IPS-18a (cell line): Measurements from ENCODE around the gene TBATA.
"Not testable (repeated sequence)": the region's sequence is repeated elsewhere in the genome, so short reads cannot be mapped to it uniquely, and the experiment has no call there.

ENCODE experiments used
- H3K27ac ChIP-seq: one replicate; pipeline ENCODE4 v1.5.1; 2013; ENCODE audit warnings: low read length
- H3K27me3 ChIP-seq: one replicate; pipeline ENCODE4 v1.6.1; 2013; ENCODE audit warnings: mild to moderate bottlenecking, low read length; ENCODE audit not compliant: control insufficient read depth, insufficient read depth
- H3K36me3 ChIP-seq: one replicate; pipeline ENCODE4 v1.6.1; 2013; ENCODE audit warnings: low read depth, low read length; ENCODE audit not compliant: control insufficient read depth
- H3K4me1 ChIP-seq: one replicate; pipeline ENCODE4 v1.6.1; 2013; ENCODE audit warnings: low read depth, low read length; ENCODE audit not compliant: control insufficient read depth
- H3K4me3 ChIP-seq: one replicate; pipeline ENCODE4 v1.5.1; 2013; ENCODE audit warnings: low read length
- H3K9ac ChIP-seq: one replicate; pipeline ENCODE4 v1.6.1; 2013; ENCODE audit warnings: mild to moderate bottlenecking, low read length, moderate library complexity
- H3K9me3 ChIP-seq: one replicate; pipeline ENCODE4 v1.6.1; 2013; ENCODE audit warnings: low read depth, low read length; ENCODE audit not compliant: control insufficient read depth

Gene TBATA

DNA sequence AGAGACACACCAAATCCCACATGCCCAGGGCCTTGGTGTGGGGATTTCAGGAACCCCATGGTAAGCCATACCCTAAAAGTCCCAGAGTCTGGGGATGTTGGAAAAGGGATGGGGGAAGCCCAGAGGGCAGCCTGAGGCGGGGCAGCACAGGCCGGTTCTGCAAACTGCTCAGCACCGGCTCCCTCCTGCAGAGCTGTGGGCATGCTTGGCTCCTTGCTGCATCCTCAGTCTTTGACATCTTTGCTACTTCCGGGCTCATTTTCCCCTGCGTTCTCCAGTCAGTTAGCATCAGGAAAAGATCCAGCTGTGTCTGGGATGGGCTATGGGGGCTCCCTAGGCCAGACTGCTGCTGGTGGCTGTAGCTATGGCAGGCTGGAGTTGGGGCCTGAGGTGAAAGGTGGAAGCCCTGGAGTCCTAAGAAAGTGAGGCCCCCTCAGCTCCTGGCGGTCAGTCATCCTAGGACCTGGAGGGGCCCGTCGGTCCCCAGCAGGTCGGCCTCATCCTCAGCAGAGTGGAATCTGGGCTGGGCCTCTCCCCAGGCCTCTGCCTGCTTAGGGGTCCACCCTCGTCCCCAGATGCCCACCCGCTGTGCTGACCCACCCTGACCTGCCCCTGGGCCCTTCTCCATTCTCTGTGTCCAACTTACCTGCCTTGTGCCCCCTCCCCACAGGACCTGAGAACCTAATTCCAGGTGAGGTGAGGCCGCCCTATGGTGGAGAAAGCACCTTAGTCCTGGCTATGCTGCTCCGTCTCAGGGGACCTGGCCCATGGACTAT is 9.3 kb downstream of the TBATA start:
- no peaks in the 10 kb centered on the region for H3K36me3 ChIP-seq
- H3K27me3 ChIP-seq: no peaks in the 10 kb centered on the region
- no peaks in the 10 kb centered on the region for H3K9me3 ChIP-seq
- H3K9ac ChIP-seq: no peak overlapping the region
- H3K27ac ChIP-seq: no peak overlapping the region
- no peaks in the 10 kb centered on the region for H3K4me1 ChIP-seq
- no peak overlapping the region for H3K4me3 ChIP-seq

DNA sequence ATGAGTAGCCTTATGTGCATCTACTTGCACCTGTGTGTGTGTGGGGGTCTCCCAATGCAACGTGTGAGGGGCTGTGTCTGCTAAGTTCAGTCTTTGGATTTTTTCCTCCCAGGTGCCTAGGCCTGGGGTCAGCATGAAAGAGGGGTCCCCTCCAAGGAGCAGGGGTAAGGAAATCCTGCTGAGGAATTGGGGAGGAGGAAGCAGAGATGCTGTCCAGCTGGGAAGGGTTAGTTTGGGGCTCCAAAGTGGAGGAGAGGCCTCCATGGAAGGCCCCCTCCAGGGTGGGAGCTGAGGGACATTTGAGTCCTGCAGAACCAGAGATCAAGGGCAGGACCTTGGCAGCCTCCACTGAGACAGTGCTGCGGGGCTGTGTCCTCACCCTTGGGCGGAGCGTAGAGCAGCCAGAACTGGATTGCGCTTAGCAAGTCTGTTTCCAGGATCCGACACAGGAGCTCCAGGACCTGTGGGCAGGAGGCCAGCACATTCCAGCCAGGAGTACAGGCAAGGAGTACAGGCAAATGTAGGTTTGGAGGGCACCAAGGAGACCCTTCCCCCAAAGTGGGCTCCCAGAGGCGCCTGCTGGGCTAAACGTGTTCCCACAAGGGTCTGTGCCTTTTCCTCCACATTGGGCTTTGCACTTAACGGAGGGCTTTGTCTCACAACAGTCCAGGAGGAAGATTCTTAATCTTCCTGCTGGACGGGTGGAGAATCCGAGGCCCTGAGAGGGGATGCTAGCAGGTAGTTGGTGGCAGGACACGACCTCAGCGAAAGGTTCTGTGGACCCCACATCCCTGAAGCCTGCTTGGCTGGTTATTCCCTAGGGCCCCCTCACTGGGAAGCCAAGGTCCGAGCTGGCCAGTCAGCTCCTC is 10.1 kb downstream of the TBATA start:
- Histone ChIP-seq H3K36me3 (no peaks in the 10 kb centered on the region), H3K27me3 (no peaks in the 10 kb centered on the region), H3K4me3 (no peak overlapping the region), H3K9ac (no peak overlapping the region), H3K4me1 (no peaks in the 10 kb centered on the region), H3K27ac (no peak overlapping the region), H3K9me3 (no peaks in the 10 kb centered on the region)

DNA sequence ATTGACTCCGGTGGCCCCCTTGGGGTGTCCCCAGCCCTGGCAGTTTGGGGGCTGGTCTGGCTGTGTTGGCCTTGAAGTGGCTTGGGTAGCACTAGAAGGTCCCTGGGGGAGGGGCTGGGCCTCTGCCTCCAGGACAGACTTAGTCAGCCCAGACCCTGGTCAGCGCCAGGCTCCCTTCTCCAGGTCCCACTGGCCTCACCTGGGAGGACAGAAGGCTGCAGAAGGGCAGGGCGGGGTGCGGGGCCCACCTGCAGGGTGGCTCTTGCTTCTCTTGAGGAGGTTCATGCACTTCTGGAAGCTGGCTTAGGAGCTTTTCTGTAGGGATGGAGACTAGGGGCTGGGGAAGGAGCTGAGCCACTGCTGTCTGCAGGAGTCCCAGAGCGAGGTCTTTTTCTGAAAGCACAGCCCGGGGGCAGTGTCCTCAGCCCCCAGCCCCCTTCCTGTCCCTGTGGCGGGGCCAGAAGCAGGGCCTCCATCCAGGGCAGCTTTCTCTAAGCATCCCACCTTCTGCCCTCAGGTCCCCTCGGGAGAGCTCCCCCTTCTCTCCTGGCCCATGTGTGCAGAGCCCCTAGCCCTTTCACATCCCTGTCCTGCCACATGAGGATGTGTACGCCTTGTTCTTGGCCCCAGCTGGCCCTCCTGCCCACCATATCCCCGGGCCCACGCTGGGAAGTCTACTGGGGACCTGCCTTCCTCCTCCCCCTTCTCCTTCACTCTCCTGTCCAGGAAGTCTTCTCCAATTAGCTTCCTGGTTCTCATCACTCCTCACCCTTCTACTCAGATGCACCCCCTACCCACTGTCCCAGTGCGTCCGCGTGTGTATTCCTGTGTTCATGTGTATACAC is 11.0 kb downstream of the TBATA start:
- Histone ChIP-seq H3K4me3 (no peak overlapping the region), H3K9ac (no peak overlapping the region), H3K36me3 (no peaks in the 10 kb centered on the region), H3K4me1 (no peaks in the 10 kb centered on the region), H3K9me3 (no peaks in the 10 kb centered on the region), H3K27ac (no peak overlapping the region), H3K27me3 (no peaks in the 10 kb centered on the region)

DNA sequence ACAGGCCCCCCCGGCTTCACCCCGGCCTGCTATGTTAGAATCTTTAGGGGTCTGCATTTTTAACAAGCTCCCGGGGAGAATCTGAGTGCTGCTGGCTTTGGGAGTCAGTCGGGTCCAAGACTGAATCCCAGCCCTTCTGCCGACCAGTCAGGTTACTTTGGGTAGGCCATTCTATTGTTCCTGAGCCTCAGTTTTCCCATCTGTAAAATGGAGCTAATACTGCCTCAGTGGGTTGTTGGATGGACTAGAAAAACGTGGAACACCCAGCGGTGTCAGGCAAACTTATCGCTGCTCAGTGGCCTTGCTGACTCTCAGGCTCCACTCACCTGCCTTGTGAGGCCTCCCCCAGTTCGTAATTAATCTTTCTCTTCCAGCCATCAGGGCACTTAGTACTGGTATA is 11.7 kb downstream of the TBATA start:
- Histone ChIP-seq H3K4me3 (no peak overlapping the region), H3K27ac (no peak overlapping the region), H3K4me1 (no peaks in the 10 kb centered on the region), H3K36me3 (no peaks in the 10 kb centered on the region), H3K27me3 (no peaks in the 10 kb centered on the region), H3K9ac (no peak overlapping the region), H3K9me3 (no peaks in the 10 kb centered on the region)

DNA sequence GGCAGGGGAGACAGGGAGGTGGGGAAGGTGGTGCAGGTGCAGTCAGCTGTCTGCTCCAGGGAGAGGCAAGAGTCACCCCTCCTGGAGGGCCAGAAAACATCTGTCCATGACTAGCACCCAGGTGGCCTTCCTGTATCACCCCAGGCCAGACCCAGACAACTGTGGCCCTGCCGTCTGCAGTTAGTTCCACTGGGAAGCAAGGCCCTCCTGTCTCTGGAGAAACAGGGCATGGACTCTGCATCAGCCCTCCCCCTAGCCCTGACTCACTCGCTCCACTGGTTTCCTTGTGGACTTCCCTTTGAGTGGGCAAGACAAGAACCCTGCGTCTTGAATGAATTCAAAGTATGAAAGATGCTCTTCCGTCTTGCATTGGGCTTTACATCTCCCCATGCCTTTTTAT is 12.6 kb downstream of the TBATA start:
- H3K27ac ChIP-seq: no peak overlapping the region
- no peaks in the 10 kb centered on the region for H3K9me3 ChIP-seq
- H3K4me3 ChIP-seq: no peak overlapping the region
- no peaks in the 10 kb centered on the region for H3K4me1 ChIP-seq
- H3K36me3 ChIP-seq: no peaks in the 10 kb centered on the region
- no peak overlapping the region for H3K9ac ChIP-seq
- H3K27me3 ChIP-seq: no peaks in the 10 kb centered on the region

GRCh38 chr10:70771311-70772194 is 13.6 kb downstream of the TBATA start:
- Histone ChIP-seq H3K9me3 (no peaks in the 10 kb centered on the region), H3K4me3 (no peak overlapping the region), H3K4me1 (no peaks in the 10 kb centered on the region), H3K36me3 (no peaks in the 10 kb centered on the region), H3K9ac (no peak overlapping the region), H3K27ac (no peak overlapping the region), H3K27me3 (no peaks in the 10 kb centered on the region)

- H3K9me3 ChIP-seq, H3K36me3 ChIP-seq, H3K27ac ChIP-seq, H3K9ac ChIP-seq, H3K4me1 ChIP-seq, H3K4me3 ChIP-seq, H3K27me3 ChIP-seq: not testable (repeated sequence)
These were observed 14.7 kb downstream of the TBATA start for GRCh38 chr10:70770516-70770915.

DNA sequence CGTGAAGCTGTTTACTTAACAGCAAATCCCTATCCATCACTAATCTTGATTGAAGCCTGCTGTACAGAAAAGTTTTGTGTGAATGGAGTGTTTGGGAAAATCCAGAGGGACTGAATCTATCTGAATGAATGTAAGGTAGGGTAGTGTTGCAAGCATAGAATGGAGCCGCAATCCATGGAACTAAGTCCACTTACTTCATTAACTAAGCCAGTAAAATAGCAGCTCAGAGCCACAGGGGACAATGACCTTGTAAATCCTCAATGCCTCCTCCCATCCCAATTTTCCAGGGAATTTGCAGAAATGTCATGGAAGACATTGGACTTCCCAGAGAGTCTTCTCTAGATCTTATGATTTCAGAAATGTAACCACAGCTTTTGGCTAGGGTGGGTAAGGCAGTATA is 15.2 kb downstream of the TBATA start:
- H3K27ac ChIP-seq: no peak overlapping the region
- no peaks in the 10 kb centered on the region for H3K4me1 ChIP-seq
- no peaks in the 10 kb centered on the region for H3K36me3 ChIP-seq
- no peak overlapping the region for H3K9ac ChIP-seq
- no peaks in the 10 kb centered on the region for H3K27me3 ChIP-seq
- peaks cover 5% of the 10 kb centered on the region for H3K9me3 ChIP-seq
- H3K4me3 ChIP-seq: no peak overlapping the region

DNA sequence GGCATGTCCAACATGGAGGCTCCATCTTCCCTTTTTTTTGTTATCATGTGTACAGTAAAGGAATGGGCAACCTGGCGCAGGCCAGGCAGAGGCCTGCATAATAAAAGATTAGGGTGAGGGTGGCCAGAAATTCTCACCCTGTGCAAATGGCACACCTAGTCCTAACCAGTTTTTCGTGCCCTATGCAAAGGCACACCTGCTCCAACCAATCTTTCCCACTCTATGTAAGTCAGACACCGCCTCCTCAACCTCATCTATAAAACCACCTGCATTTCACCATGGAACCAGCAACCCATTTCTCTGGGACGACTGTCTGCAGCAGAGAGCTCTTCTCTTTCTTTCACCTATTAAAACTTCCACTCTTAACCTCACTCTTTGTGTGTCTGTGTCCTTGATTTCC is 16.1 kb downstream of the TBATA start:
- H3K9ac ChIP-seq: no peak overlapping the region
- no peaks in the 10 kb centered on the region for H3K36me3 ChIP-seq
- no peaks in the 10 kb centered on the region for H3K27me3 ChIP-seq
- H3K9me3 ChIP-seq: peaks cover 5% of the 10 kb centered on the region
- H3K27ac ChIP-seq: no peak overlapping the region
- no peaks in the 10 kb centered on the region for H3K4me1 ChIP-seq
- no peak overlapping the region for H3K4me3 ChIP-seq

- H3K9me3 ChIP-seq, H3K4me1 ChIP-seq, H3K27ac ChIP-seq, H3K36me3 ChIP-seq, H3K4me3 ChIP-seq, H3K27me3 ChIP-seq, H3K9ac ChIP-seq: not testable (repeated sequence)
These were observed 17.0 kb downstream of the TBATA start for GRCh38 chr10:70768026-70768685.
